ENCODE measurements around the gene KIAA1549. TPM values are rescaled to one million over a fixed set of nuclear protein-coding genes. Genes with fewer than 3 reads are reported as not detected.

Gene KIAA1549
- total and polyA plus RNA-seq, 12 donors: 0.49 to 2.1 (median 1.6) TPM

DNA sequence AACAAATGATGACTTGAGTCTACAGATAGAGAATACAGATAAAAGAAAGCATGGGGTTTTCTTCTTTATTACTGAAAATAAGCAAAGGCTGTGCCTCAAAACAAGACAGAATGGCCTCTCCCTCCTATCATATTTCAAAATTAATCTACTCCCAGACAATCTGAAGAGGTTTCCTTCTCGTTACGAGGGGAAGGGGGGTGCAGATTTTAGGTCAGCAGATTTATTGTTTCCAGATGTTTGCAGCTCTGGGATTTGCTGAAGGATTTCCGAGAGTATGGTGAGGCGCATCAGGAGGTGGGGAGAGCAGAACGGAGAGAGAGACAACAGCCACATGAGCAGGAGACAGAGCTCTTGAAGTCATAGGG, 89.8 kb downstream of the KIAA1549 start:
- H3K27me3 ChIP-seq: no peaks in the 10 kb centered on the region
- 67 to 72% methylated on average over 5 of the region's 5 CpGs for WGBS, 2 donors
- ATAC-seq: no peak
- intact Hi-C loops (cut with DNase I): loop anchor here in 2 of 10 donors (5.0 to 10.0 kb wide), 2 partner anchors 57 to 186 kb away; no protein-coding TSS in a partner anchor
- H3K36me3 ChIP-seq: no peaks in the 10 kb centered on the region
- H3K4me3 ChIP-seq: no peak overlapping the region
- TF ChIP-seq, protein P1, sequence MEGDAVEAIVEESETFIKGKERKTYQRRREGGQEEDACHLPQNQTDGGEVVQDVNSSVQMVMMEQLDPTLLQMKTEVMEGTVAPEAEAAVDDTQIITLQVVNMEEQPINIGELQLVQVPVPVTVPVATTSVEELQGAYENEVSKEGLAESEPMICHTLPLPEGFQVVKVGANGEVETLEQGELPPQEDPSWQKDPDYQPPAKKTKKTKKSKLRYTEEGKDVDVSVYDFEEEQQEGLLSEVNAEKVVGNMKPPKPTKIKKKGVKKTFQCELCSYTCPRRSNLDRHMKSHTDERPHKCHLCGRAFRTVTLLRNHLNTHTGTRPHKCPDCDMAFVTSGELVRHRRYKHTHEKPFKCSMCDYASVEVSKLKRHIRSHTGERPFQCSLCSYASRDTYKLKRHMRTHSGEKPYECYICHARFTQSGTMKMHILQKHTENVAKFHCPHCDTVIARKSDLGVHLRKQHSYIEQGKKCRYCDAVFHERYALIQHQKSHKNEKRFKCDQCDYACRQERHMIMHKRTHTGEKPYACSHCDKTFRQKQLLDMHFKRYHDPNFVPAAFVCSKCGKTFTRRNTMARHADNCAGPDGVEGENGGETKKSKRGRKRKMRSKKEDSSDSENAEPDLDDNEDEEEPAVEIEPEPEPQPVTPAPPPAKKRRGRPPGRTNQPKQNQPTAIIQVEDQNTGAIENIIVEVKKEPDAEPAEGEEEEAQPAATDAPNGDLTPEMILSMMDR (IDR thresholded peaks at IDR 0.05): no peak
- peaks cover 0 to 16% (median 0%) of the 10 kb centered on the region in 9 donors for H3K4me1 ChIP-seq
- H3K9me3 ChIP-seq: no peaks in the 10 kb centered on the region
- no peak for DNase-seq
- no peak overlapping the region for H3K27ac ChIP-seq

DNA sequence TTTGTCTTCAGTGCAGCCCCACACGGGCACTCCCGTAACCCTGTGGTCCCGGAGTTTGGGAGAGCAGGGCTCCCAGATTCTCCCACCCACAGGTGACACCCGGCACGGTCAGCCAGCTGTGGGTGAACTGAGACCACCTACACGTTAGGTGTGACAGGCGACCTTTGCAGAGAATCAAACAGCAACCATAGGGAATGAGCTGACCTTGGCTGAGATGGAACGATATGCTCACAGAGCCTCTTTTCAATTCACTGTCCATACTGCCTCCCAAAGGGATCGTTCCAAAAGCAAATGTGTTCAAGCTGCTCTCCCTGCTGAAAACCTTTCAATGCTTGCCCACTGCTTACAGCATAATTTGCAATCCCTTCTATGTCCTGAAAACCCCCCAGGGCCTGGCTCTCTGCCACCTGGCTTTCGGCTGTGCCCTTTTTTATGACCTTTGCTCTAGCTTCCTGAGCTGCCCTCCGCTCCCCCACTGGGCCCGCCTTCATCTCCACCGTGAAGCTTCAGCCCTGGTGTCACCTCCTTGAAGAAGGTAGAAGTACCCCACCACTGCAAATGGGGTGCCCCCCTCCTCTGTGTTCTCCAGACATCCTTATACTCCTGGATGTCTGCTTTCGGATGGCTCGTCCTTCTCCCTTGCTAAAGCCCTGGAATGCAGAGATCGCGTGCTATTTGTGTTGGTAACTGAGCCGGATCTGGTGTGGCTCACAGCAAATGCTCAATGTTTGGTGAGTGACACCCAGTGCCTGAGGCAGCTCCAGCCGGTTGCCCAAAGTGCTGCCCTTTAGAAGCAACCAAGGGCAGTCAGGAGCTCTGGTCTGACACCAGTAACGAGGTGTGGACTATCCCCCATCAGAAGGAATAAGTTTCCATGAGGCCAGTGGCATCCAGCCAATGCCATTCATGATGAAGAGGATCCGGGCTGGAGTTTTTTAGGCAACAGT, 90.4 kb downstream of the KIAA1549 start:
- ATAC-seq (peak in 3 of 8 donors; percentile 28 to 71 (median 37)), DNase-seq (no peak)
- Histone ChIP-seq H3K4me1 (peaks cover 0 to 18% (median 0%) of the 10 kb centered on the region in 9 donors), H3K4me3 (no peak overlapping the region), H3K9me3 (no peaks in the 10 kb centered on the region), H3K36me3 (no peaks in the 10 kb centered on the region), H3K27ac (no peak overlapping the region), H3K27me3 (no peaks in the 10 kb centered on the region)
- WGBS, 2 donors: 68% methylated on average over 21 of the region's 21 CpGs
- intact Hi-C loops (cut with DNase I): loop anchor here in 2 of 10 donors (5.0 to 10.0 kb wide), 2 partner anchors 56 to 187 kb away; no protein-coding TSS in a partner anchor
- TF ChIP-seq, protein P1 (IDR thresholded peaks at IDR 0.05): no peak

DNA sequence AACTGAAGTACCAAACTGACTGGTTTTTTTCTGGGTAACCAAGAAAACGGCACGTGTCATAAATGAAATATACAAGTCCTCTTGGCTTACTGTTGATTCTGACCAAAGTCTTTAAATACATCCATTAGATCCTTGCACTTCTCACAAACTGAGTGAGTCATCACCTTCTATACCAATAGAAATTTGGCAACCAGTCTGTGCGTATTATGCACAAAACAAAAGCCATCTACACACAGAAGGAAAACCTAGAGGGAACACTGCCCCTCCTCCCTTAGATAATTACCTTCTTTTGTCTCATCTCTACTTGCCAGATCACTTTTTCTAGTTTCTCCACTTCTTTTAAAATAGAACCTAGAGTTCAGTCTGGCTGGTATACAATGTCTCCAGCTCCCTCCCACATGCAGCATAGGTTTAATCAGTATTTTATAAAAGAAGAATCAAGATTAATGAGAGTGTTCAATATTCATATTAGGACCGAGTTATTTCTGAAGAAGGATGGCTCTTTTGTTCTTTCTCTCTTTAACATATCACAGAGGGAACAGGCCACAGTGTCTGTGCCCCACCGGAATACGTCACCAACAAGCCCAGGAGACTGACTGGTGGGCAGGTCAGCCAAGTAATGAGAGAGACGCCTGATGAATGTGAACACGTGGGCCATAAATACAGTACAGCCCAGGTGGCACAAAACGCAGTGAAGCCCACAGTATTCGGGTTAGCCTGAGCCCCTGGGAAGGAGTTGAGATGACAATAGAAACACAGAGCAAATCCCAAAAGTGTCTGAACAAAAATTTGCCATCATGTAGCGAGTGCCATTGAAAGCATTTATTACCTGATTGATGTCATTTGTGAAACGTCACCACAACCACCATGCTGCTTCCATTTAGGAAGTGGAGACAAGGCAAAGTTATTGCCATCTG, 91.3 kb downstream of the KIAA1549 start:
- WGBS, 2 donors: 93 to 94% methylated on average over 12 of the region's 12 CpGs
- H3K4me1 ChIP-seq: peaks cover 0 to 18% (median 0%) of the 10 kb centered on the region in 9 donors
- H3K36me3 ChIP-seq: no peaks in the 10 kb centered on the region
- intact Hi-C loops (cut with DNase I): loop anchor here in 9 of 10 donors (5.0 to 10.0 kb wide), 6 partner anchors 55 to 187 kb away; partner anchors contain the start of gene KIAA1549 (in 5 of the 9)
- no peak overlapping the region for H3K27ac ChIP-seq
- H3K9me3 ChIP-seq: no peaks in the 10 kb centered on the region
- no peak overlapping the region for H3K4me3 ChIP-seq
- ATAC-seq (no peak), DNase-seq (no peak)
- TF ChIP-seq, protein P1 (IDR thresholded peaks at IDR 0.05): no peak
- H3K27me3 ChIP-seq: no peaks in the 10 kb centered on the region
